IPS DF 4.7 (cell line): ENCODE results near the gene CRKL.

Source experiments
- DNase-seq: peaks from one replicate; pipeline ENCODE4 v3.0.0-alpha.2; 2013; ENCODE audit warnings: low spot score; ENCODE audit errors: extremely low read depth

CRKL gene

DNA sequence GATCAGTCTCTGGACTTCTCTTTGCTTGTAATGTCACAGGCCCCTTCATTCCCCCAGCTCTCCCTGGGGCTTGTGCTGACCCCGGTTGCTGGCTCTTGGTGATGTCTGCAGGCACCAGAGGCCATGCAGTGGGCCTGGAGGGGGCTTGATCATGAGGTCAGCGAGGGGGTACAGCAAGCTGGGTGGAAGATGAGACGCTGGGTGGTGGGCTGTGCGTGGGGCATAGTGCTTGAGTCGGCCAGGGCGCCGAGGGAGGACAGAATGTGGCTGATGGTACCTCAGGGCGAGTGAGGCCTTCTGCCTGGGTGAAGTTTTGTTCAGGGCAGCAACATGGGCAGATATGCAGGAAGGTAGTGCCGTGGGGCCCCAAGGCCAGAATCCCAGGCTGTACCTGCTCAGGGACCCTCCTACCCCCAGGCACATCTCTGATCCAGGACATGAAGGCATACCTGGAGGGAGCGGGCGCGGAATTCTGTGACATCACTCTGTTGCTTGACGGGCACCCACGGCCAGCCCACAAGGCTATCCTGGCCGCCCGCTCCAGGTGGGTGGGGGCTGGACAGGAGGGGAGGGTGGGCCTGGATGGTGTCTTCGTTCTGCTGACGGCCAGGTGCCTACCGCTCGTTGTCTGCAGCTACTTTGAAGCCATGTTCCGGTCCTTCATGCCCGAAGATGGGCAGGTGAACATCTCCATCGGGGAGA lies 78.3 kb downstream of the CRKL start:
- DNase-seq, result no peak

GRCh38 chr22:20996031-20996410 lies 78.8 kb downstream of the CRKL start:
- DNase-seq, result no peak

DNA sequence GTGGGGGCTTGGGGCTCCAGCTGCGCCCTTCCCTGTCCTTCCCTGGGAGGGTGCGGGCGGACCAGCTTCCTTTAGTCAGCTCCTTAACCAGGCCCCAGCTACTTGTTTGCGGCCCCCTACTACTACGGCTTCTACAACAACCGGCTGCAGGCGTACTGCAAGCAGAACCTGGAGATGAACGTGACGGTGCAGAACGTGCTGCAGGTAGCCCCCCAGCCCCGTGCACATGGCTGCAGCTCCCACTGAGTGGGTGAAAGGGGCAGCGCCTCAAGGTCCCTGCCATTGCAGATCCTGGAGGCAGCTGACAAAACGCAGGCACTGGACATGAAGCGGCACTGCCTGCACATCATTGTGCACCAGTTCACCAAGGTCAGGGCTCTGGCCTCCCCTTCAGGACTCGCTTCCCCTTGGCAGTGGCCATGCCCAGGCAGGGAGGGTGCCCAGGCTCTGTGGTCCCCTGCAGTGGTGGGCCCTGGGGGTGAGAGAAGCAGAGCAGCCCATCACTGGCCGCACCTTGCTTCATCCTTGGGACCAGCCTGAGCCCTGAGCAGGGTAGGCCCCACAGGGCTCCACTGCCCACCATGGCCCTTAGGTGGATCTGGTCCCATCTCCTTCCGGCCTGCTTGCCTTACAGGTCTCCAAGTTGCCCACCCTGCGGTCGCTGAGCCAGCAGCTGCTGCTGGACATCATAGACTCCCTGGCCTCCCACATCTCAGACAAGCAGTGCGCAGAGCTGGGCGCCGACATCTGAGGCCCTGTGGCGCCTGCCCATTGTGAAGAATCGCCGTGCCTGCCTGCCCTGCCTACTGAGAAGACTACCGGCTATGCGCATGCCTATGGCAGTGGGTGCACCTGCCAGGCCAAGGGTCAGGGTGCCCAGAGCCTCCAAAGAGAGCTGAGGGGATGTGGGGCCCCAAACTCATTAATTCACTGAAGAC lies 79.7 kb downstream of the CRKL start:
- DNase-seq, result no peak

DNA sequence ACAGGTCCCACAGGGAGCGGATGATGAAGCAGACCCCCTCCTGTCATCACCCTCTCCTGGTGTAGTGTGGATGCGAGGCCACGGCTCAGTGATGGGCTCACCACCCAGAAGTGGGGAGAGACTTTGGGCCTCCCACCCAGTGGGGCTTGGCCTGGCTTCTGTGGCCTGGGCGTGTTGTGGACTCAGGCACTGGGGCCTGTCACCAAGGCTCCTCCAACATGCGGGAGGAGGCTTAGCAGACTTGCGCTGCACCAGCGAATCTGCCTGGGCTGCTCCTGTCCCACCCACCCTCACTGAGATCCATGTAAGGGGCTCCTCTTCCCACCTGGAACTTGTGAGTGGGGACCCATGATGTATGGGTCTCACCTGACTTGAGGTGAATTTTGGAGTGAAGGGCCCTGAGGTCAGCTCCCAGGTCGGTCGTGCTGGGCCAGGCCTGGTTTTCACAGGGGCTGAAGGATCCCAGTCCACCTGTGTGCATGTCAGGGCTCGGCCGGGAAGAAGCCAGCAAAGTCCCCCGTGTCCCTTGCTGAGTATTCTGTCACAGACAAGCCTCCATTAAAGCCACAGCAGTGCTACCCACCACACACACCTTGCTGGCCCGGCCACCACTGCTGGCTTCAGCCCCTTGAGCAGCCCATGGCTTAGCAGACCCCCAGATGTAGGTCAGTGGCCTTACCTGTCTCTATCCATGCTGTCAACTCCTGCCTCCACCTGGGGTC lies 80.5 kb downstream of the CRKL start:
- DNase-seq, result no peak

- DNase-seq, result no peak
These were observed 81.5 kb downstream of the CRKL start for GRCh38 chr22:20998411-20999336.

- no peak for DNase-seq
These were observed 82.4 kb downstream of the CRKL start for GRCh38 chr22:20999350-21000206.

- no peak for DNase-seq
These were observed 83.2 kb downstream of the CRKL start for GRCh38 chr22:21000207-21000986.

- DNase-seq, result no peak
These were observed 83.9 kb downstream of the CRKL start for GRCh38 chr22:21000987-21001600.

DNA sequence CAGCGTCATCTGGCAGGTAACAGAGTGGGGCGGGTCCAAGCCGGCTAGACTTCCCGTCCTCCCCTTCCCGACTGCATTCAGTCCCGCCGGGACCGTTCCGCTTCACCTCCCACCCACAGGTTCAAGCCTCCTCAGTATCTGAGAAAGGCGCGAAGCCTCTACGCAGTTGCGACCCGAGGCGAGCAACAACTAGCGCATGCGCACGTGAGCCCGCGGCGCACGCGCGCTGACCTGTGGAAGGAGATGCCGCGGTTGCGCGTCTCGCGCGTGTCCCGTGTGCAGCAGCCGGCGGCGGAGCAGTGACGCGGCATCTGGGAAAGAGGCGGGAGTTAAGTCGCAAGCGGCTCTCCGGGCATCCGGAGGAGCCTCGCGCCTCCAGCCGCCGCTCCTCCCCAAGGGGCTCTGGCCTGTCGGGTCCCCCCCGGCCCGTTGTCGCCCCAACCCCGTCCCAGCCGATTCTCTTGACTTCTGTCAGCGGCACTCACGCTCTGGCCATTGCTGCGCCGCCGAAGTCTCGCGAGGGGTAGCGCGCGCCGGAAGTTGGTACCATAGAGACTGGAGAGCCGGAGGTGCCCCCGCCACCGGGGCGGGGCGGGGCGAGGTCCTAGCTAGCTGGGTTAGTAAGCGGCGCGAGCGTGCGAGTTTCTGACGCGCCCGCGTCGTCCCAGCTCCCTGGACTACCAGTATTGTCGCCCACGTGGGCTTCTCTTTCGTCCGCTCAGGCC lies 84.6 kb downstream of the CRKL start, which contains the start of gene THAP7:
TSS of gene THAP7 (minus strand) at position 518 of the 725 bp plus-strand sequence. CDS start at position 311, 207 bp downstream.
- DNase-seq, result no peak
